HCT116 (cell line): ENCODE measurements around the gene ZBTB20. TPM values are rescaled to one million over a fixed set of nuclear protein-coding genes. Genes with fewer than 3 reads are reported as not detected.

ENCODE experiments used
- ATAC-seq: fragments of 200-7000 bp; cut with Tn5 transposase; 2 replicates; pipeline ENCODE4 v1.9.1; 2020; ENCODE audit warnings: mild to moderate bottlenecking, moderate library complexity
- BruUV-seq: library from RNA; stranded (reverse); fragments of 400-500 nt; replicated peaks from 2 replicates; lab custom pipeline; 2021; lab: Mats Ljungman, UMichigan
- CTCF ChIA-PET: fragments of 300-600 bp; sonication (Branson Sonifier 250); formaldehyde crosslinking; loops from one replicate; lab custom pipeline; 2021; ENCODE audit warnings: antibody characterized with exemption; lab: Charles Lee
- POLR2A ChIA-PET: fragments of 300-600, 350-600 bp; sonication (Branson Sonifier 250); formaldehyde crosslinking; loops from one replicate; lab custom pipeline; 2021; ENCODE audit warnings: antibody characterized with exemption; lab: Charles Lee
- RAD21 ChIA-PET, 2 experiments: fragments of 300-600 bp; sonication (Branson Sonifier 250); formaldehyde crosslinking; loops; one replicate each; lab custom pipeline; 2023; ENCODE audit warnings: low total read pairs in 2 of 2; ENCODE audit not compliant: uncharacterized antibody in 2 of 2, unreplicated experiment in 2 of 2, low non-redundant PET in 1 of 2; lab: Charles Lee
- DNase-seq: peaks from one replicate; pipeline ENCODE4 v3.0.0-alpha.2; 2010; ENCODE audit warnings: low read depth, low spot score
- H2AFZ ChIP-seq: fragments of 200-600 bp; shearing (Covaris generic), sonication (generic); 2 replicates; pipeline ENCODE4 v1.6.1; 2017; ENCODE audit warnings: low read depth, mixed run types, mixed read lengths, antibody characterized with exemption, low read length; ENCODE audit not compliant: poor library complexity, severe bottlenecking
- H3K27ac ChIP-seq: 2 replicates; pipeline ENCODE4 v1.5.1; 2012; ENCODE audit warnings: low read depth, low read length
- H3K27me3 ChIP-seq: fragments of 200-600 bp; sonication (generic); 2 replicates; pipeline ENCODE4 v1.6.1; 2016; ENCODE audit warnings: mixed run types, low read length, mixed read lengths; ENCODE audit not compliant: insufficient read depth
- H3K36me3 ChIP-seq, 2 experiments: fragments of 200-500 bp in 1 of 2; fragments of 200-600 bp in 1 of 2; sonication (Bioruptor generic) in 1 of 2; sonication (generic) in 1 of 2; 2 replicates each; pipeline versions ENCODE4 v1.5.1 to v1.6.1; 2014 to 2016; ENCODE audit warnings: low read length in 2 of 2, inconsistent platforms in 1 of 2, mixed read lengths in 1 of 2, mixed run types in 1 of 2; ENCODE audit not compliant: insufficient read depth in 2 of 2, control insufficient read depth in 1 of 2
- H3K4me1 ChIP-seq, 2 experiments: fragments of 200-600 bp in 1 of 2; sonication (generic) in 1 of 2; 2 replicates each; pipeline versions ENCODE4 v1.5.1 to v1.6.1; 2012 to 2017; ENCODE audit warnings: low read length in 2 of 2, inconsistent platforms in 1 of 2, mild to moderate bottlenecking in 1 of 2, mixed read lengths in 1 of 2, mixed run types in 1 of 2, moderate library complexity in 1 of 2; ENCODE audit not compliant: insufficient read depth in 2 of 2, control insufficient read depth in 1 of 2
- H3K4me2 ChIP-seq: fragments of 200-600 bp; sonication (generic); 2 replicates; pipeline ENCODE4 v1.6.1; 2017; ENCODE audit warnings: mixed run types, low read length, mixed read lengths
- H3K4me3 ChIP-seq, 2 experiments: fragments of 200-600 bp in 1 of 2; sonication (generic) in 1 of 2; replicated peaks in 1 of 2; 2 replicates each; pipeline ENCODE4 v1.5.1; 2011 to 2016; ENCODE audit warnings: low read length in 2 of 2, control low read depth in 1 of 2, low read depth in 1 of 2, mild to moderate bottlenecking in 1 of 2, mixed read lengths in 1 of 2, mixed run types in 1 of 2
- H3K79me2 ChIP-seq: fragments of 200-600 bp; sonication (generic); 2 replicates; pipeline ENCODE4 v1.6.1; 2017; ENCODE audit warnings: mild to moderate bottlenecking, mixed run types, low read length, moderate library complexity, mixed read lengths; ENCODE audit not compliant: insufficient read depth
- H3K9ac ChIP-seq: fragments of 200-600 bp; sonication (generic); 2 replicates; pipeline ENCODE4 v1.6.1; 2016; ENCODE audit warnings: low read length, mixed read lengths
- H3K9me2 ChIP-seq: fragments of 200-600 bp; sonication (generic), shearing (Covaris generic); 2 replicates; pipeline ENCODE4 v1.6.1; 2017; ENCODE audit warnings: mixed run types, mild to moderate bottlenecking, moderate library complexity; ENCODE audit not compliant: insufficient read depth
- H3K9me3 ChIP-seq, 2 experiments: fragments of 200-500 bp in 1 of 2; fragments of 200-600 bp in 1 of 2; sonication (Bioruptor generic) in 1 of 2; sonication (generic) in 1 of 2; 2 replicates each; pipeline ENCODE4 v1.6.1; 2014 to 2017; ENCODE audit warnings: low read length in 2 of 2, mixed read lengths in 2 of 2, inconsistent platforms in 1 of 2, low read depth in 1 of 2, mild to moderate bottlenecking in 1 of 2, mixed run types in 1 of 2, moderate library complexity in 1 of 2; ENCODE audit not compliant: control insufficient read depth in 1 of 2, insufficient read depth in 1 of 2
- H4K20me1 ChIP-seq: fragments of 200-600 bp; sonication (generic), shearing (Covaris generic); 2 replicates; pipeline ENCODE4 v1.6.1; 2017; ENCODE audit warnings: mixed run types, mild to moderate bottlenecking, moderate library complexity; ENCODE audit not compliant: insufficient read depth
- ATF3 ChIP-seq: IDR thresholded peaks from 2 replicates; pipeline ENCODE4 v1.6.1; 2012
- CEBPB ChIP-seq: IDR thresholded peaks from 2 replicates; pipeline ENCODE4 v1.6.1; 2012; ENCODE audit warnings: low read depth
- CTCF ChIP-seq, 3 experiments: fragments of 200-600 bp in 1 of 3; sonication (generic) in 1 of 3; IDR thresholded peaks in 2 of 3; conservative IDR thresholded peaks in 1 of 3; 2 replicates each; pipeline ENCODE4 v1.5.1; 2012 to 2017; ENCODE audit warnings: low read depth in 2 of 3, low read length in 2 of 3, antibody characterized with exemption in 1 of 3, borderline replicate concordance in 1 of 3, control low read depth in 1 of 3, mild to moderate bottlenecking in 1 of 3, mixed read lengths in 1 of 3, mixed run types in 1 of 3, moderate library complexity in 1 of 3; ENCODE audit not compliant: insufficient read depth in 1 of 3
- ELF1 ChIP-seq: IDR thresholded peaks from 2 replicates; pipeline ENCODE4 v1.6.1; 2012; ENCODE audit warnings: low read depth, borderline replicate concordance
- EZH2phosphoT487 ChIP-seq: fragments of 200-600 bp; IDR thresholded peaks from 2 replicates; pipeline ENCODE4 v1.6.1; 2018; ENCODE audit warnings: antibody characterized with exemption, borderline replicate concordance
- FOSL1 ChIP-seq: IDR thresholded peaks from 2 replicates; pipeline ENCODE4 v1.6.1; 2012; ENCODE audit warnings: low read depth
- JUND ChIP-seq: IDR thresholded peaks from 2 replicates; pipeline ENCODE4 v1.6.1; 2012
- POLR2A ChIP-seq: IDR thresholded peaks from 2 replicates; pipeline ENCODE4 v1.7.0; 2011; ENCODE audit warnings: borderline replicate concordance; ENCODE audit not compliant: insufficient read depth, insufficient read length; ENCODE audit errors: extremely low read depth
- POLR2AphosphoS5 ChIP-seq: IDR thresholded peaks from 2 replicates; pipeline ENCODE4 v1.6.1; 2011; ENCODE audit warnings: mild to moderate bottlenecking, low read depth, low read length, moderate library complexity
- RAD21 ChIP-seq: IDR thresholded peaks from 2 replicates; pipeline ENCODE4 v1.6.1; 2012; ENCODE audit warnings: low read depth, mild to moderate bottlenecking
- SP1 ChIP-seq: IDR thresholded peaks from 2 replicates; pipeline ENCODE4 v1.6.1; 2012; ENCODE audit warnings: low read depth
- TCF7L2 ChIP-seq: IDR thresholded peaks from 2 replicates; pipeline ENCODE4 v1.7.0; 2011; ENCODE audit warnings: borderline replicate concordance, inconsistent platforms; ENCODE audit not compliant: insufficient read depth, insufficient read length; ENCODE audit errors: extremely low read depth
- YY1 ChIP-seq: IDR thresholded peaks from 2 replicates; pipeline ENCODE4 v1.6.1; 2011; ENCODE audit warnings: low read length, low read depth, moderate library complexity, mild to moderate bottlenecking; ENCODE audit not compliant: insufficient replicate concordance; ENCODE audit errors: extremely low read depth
- ZFX ChIP-seq: fragments of 450-650 bp; IDR thresholded peaks from 2 replicates; pipeline ENCODE4 v1.6.1; 2017
- ZNF274 ChIP-seq: fragments of 200-500 bp; sonication (Bioruptor generic); IDR thresholded peaks from 2 replicates; pipeline ENCODE4 v1.6.1; 2014; ENCODE audit warnings: mild to moderate bottlenecking, low read depth, low read length, inconsistent platforms
- intact Hi-C: fragments of 100-400 bp; cut with micrococcal nuclease; formaldehyde crosslinking; loops from 2 replicates; pipeline ENCODE4 v1.10.0; 2022
- total RNA-seq: library from RNA; stranded (reverse); gene quantifications from one replicate; pipeline ENCODE4 v1.2.1, GENCODE V29; 2021; ENCODE audit not compliant: unreplicated experiment

Gene ZBTB20
- total RNA-seq, 1 experiment from 2014 or later, result 42.1 TPM

- ATAC-seq (no peak), DNase-seq (no peak)
- Histone ChIP-seq H3K9me2 (no peaks in the 10 kb centered on the region; the same call in 1 of the 2 replicates), H4K20me1 (no peaks in the 10 kb centered on the region), H3K9ac (no peak overlapping the region), H3K4me3 (no peak overlapping the region), H3K79me2 (peaks cover 100% of the 10 kb centered on the region), H3K27me3 (no peaks in the 10 kb centered on the region), H3K27ac (no peak overlapping the region), H3K9me3 (no peaks in the 10 kb centered on the region), H2AFZ (no peak overlapping the region), H3K4me1 (peaks cover 31 to 68% of the 10 kb centered on the region in 2 experiments), H3K36me3 (peaks cover 0 to 5% of the 10 kb centered on the region in 2 experiments; a peak in 1 of 4 replicates)
- POLR2A ChIA-PET, result no interaction called here
- no TSS peak for BruUV-seq
- CTCF ChIA-PET, result no interaction called here
- intact Hi-C loops, result no loop called here
- RAD21 ChIA-PET, result no interaction called here
- TF ChIP-seq ZFX, result no peak
- TF ChIP-seq RAD21, result no peak
- TF ChIP-seq ZNF274, result no peak
- no peak for TF ChIP-seq FOSL1
- TF ChIP-seq CTCF (IDR thresholded peaks at IDR 0.05 in 2 of 3, conservative IDR thresholded peaks at IDR 0.05 in 1 of 3; ENCODE audit: borderline replicate concordance in 1 of 3, insufficient read depth in 1 of 3, low read depth in 2 of 3, low read length in 2 of 3), result no peak
- TF ChIP-seq POLR2AphosphoS5, result no peak
- TF ChIP-seq TCF7L2, result no peak
- TF ChIP-seq YY1, result no peak
- no peak for TF ChIP-seq ELF1
- no peak for TF ChIP-seq POLR2A
- no peak for TF ChIP-seq EZH2phosphoT487
- TF ChIP-seq SP1, result no peak
- no peak for TF ChIP-seq JUND
- TF ChIP-seq CEBPB, result no peak
- TF ChIP-seq ATF3, result no peak
- TF ChIP-seq, all 23 proteins: peak for 0
- H3K4me2 ChIP-seq, result no peak overlapping the region
Observed at GRCh38 chr3:114619771-114620170, 527.3 kb downstream of the ZBTB20 start.
